ENCODE data around the gene TEX13B.

- TF ChIP-seq POLR2A (IDR thresholded peaks at IDR 0.05; ENCODE audit: low read length) (no peak), CTCF (IDR thresholded peaks at IDR 0.05) (no peak), USF2 (IDR thresholded peaks at IDR 0.05) (no peak), EP300 (IDR thresholded peaks at IDR 0.05) (no peak), MAX (IDR thresholded peaks at IDR 0.05) (no peak), EHF (CRISPR knock-in tag; IDR thresholded peaks at IDR 0.05) (no peak), MYC (IDR thresholded peaks at IDR 0.05; ENCODE audit: borderline replicate concordance, low read length) (no peak), ZNF302 (CRISPR knock-in tag; IDR thresholded peaks at IDR 0.05) (no peak), SREBF2 (IDR thresholded peaks at IDR 0.05) (no peak), MAFK (IDR thresholded peaks at IDR 0.05; ENCODE audit: partially characterized antibody) (no peak), RCOR1 (IDR thresholded peaks at IDR 0.05; ENCODE audit: low read depth, low read length) (no peak), ZFP36 (IDR thresholded peaks at IDR 0.05; ENCODE audit: borderline replicate concordance, partially characterized antibody) (no peak), TP53 (CRISPR knock-in tag; IDR thresholded peaks at IDR 0.05) (no peak)
Measured at GRCh38 chrX:107968623-107969022, 13.5 kb downstream of the TEX13B start.
